IPS-11a (cell line): ENCODE measurements around the gene MS4A15.
"Not testable (repeated sequence)": the region's sequence is repeated elsewhere in the genome, so short reads cannot be mapped to it uniquely, and the experiment has no call there.

Source experiments
- H3K4me3 ChIP-seq: one replicate; pipeline ENCODE4 v1.5.1; 2013; ENCODE audit warnings: low read depth, low read length, control low read depth

Gene MS4A15

DNA sequence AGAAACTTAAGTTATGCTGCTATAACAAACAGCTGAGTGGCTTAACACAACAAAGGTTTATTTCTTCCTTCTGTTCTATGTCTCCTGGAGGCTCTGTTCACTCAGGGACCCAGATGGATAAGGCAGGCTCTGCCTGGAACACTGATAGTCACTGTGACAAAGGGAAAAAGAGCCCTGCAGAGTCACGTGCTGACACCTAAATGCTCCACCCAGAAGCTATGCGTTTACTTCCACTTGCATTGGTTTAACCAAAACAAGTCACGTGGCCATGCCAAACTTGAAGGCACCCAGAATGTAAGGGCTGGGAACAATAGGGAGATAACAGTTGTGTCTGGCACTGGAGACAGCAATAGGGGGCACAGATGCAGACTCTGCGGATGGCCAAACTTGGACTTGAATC lies 3.4 kb upstream of the MS4A15 start:
- no peak overlapping the region for H3K4me3 ChIP-seq

DNA sequence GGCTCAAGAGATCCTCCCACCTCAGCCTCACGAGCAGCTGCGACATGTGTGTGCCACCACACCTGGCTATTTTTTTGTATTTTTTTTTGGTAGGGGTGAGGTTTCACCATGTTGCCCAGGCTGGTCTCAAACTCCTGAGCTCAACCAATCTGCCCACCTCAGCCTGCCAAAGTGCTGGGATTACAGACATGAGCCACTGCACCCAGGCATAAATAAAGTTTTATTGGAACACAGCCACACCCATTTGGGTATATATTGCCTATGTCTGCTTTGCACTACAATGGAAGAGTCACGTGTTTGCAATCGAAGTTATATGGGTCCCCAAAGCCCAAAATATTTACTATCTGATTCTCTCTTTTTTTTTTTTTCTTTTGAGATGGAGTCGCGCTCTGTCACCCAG lies 1.8 kb upstream of the MS4A15 start:
- H3K4me3 ChIP-seq, result no peak overlapping the region

DNA sequence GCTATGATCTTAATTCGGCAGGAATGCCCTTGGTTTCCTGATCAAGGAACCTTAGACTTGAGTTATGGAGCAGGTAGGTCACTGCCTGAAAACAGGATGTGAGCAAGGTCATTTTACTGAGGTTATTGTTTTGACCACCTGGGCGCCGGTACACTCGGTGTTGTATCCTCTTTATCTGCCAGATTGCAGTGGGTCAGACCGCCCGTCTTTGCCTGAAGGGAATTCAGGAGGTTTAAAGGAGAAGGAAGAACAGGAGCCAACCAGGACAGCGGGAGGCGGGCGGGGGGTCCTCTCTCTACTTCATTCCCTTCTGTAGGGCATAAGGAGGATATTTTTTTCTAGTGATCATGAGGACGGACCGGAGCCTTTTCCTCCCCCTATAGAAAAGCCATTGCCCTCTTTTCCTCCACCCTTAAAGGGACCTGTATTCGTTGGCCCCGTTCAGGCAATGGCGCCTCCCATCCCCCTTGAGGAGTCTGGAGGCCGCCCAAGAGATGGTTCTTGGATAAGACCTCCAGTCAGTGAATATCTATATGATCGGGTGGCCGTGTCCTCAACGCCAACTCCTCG lies 649 bp downstream of the MS4A15 start:
- H3K4me3 ChIP-seq, result no peak overlapping the region

DNA sequence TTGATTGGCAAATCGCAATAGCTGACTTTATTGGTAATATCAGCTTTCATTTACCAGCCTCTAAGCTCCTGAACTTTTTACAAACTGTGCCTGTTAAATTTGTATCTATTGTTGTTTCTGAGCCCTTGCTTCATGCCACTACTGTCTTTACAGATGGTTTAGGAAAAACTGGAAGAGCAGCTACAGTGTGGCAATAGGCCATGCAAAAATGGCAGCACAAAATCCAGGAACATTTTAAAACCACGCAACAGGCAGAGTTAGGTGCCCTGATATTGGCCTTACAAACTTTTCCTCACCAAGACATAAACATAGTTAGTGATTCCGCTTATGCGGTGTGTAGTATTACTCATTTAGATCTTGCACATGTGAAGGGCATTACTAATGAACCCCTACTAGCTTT lies 2.0 kb downstream of the MS4A15 start:
- H3K4me3 ChIP-seq, result not testable (repeated sequence)

DNA sequence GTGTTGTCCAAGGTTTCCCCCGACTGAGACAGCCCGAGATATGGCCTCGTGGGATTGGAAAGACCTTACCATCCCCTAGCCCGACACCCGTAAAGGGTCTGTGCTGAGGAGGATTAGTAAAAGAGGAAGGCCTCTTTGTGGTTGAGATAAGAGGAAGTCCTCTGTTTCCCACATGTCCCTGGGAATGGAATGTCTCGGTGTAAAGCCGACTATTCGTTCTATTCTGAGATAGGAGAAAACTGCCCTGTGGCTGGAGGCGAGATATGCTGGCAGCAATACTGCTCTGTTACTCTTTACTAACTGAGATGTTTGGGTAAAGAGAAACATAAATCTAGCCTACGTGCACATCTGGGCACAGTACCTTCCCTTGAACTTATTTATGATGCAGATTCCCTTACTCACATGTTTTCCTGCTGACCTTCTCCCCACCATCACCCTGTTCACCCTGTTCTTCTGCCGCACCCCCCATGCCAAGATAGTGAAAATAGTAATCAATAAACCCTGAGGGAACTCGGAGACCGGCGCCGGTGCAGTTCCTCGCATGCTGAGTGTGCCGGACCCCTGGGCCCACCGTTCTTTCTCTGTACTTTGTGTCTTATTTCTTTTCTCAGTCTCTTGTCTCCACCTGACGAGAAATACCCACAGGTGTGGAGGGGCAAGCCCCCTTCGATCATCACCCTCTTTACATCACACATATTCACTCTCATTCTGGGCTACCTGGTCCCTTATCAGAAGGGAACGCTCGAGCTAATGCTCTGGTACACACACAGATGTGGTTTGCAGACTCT lies 3.0 kb downstream of the MS4A15 start:
- not testable (repeated sequence) for H3K4me3 ChIP-seq

DNA sequence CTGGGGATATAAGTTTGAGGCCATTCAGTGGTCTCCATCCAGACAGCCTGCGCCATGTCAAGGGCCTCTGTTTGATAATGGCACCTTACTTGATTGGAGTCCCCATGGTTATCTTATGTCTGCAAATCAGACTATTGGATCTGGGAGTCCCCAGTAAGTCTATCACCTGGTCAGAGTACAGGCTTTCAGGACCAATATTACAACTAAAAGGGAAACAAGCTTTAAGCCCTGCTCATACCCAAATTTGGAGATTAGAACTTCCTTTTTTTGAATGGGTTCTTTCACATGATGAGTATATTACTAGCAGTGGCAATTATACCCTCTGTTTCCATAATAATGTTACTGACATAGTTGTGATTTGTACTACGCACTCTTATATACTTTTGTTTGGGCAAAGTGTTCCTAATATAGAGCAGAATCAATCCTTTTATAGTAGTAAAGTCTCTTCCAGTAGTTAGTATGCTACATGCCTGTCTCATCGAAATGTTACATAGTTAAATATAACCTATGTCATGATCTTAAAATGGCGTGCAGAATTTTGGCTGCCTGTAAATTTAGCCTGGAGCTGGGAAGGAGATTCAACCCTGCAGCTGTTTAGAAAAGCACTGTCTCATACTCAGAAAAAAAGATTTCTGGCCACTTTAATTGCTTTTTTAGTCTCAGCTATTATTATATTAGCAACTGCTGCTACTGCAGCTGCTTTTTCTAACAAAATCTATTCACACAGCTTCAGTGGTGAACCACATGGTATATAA lies 4.9 kb downstream of the MS4A15 start:
- H3K4me3 ChIP-seq, result no peak overlapping the region

DNA sequence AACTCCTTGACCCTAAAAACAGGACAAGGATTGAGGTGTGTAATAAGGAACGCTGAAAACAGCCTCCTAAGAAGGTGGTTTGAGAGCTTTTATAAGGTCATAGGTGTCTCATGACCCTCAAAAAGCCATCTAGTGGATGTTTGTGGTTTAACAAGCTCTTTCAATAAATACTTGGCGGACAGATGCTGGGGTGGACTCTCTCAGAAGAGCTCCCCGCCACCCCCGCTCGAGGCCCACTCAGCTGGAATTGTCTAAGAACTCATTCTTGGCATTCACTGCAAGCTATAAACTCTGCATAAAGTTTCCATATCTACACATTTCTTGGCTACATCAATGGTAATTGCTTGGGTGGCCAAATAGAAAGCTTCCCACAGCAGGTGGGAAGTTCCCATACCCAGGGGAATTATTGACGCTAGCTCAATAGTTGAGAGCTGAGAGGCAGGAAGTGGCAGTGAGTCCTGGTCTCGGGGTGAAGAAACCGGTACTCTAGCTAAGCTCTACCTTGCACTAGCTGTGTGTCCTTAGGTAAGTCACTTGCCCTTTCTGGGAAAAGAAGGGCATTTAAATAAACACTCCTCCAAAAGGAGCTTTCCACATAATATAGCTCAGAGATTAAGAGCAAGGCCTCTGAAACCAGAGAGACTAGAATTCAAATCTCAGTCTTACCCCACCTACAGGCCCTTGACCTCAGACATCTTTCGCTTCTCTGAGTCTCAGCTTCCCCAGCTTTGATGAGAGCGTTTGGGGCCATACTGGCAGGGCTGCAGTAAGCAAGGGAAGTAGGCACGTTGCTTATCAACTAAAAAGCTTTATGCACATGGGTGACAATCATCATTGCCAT lies 6.4 kb downstream of the MS4A15 start:
- H3K4me3 ChIP-seq, result no peak overlapping the region

DNA sequence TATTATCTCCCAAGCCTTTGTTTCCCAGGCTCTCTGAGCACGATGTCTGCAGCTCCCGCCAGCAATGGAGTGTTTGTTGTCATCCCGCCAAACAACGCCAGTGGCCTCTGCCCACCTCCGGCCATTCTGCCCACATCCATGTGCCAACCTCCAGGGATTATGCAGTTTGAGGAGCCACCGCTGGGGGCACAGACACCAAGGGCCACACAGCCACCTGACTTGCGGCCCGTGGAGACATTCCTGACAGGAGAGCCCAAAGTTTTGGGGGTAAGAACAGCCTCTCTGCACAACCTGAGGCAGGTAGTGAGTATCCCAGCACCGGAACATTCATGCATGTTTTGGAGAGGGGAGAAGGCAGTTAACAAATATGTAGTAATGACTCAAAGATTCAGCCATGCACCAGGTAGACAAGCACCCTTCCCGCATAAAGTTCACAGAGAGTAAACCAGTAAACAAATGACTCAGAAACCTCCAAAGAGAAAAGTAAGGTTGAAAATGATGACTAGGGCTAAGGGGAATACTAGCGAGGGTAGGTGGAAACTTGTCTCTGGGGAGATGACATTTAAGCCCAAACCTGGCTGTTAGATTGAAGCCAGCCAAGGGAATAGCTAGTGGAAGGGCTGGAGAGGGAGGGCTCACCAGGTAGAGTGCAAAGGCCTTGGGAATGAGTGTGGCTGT lies 7.2 kb downstream of the MS4A15 start:
- no peak overlapping the region for H3K4me3 ChIP-seq

DNA sequence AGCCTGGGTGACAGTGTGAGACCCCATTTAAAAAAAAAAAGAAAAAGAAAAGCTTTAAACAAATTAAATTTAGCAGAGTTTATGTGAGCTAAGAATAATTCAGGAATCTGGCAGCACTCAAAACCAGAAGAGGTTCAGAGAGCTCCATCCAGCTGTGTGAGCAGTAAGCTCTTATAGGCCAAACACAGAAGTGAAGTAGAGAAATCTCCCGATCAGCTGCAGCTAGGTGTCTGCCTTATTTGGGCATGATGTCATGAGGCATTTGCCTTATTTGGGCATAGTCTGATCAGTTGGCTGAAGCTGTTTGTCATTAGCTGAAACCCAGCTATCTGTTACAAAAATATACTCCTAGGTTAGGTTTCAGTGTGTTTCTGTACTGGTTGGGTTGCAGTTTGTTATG lies 8.2 kb downstream of the MS4A15 start:
- H3K4me3 ChIP-seq, result no peak overlapping the region

DNA sequence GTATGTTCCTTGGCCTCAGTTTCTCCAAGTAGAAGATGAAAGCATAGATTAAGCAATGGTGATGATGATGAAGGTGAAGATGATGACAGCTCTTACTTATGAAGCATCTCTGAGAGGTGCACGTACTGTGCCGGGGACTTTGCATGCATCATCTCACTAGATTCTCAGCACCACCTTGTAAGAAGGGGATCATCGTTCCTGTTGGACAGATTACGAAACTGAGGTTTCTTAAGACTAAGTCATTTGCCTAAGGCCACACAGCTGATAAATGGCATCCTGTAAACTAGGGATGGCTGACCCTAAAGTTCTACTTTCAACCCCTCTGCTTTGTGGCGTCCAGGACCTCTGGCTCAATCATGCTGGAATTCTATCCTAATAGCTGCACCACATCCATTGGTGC lies 8.7 kb downstream of the MS4A15 start:
- H3K4me3 ChIP-seq, result no peak overlapping the region

DNA sequence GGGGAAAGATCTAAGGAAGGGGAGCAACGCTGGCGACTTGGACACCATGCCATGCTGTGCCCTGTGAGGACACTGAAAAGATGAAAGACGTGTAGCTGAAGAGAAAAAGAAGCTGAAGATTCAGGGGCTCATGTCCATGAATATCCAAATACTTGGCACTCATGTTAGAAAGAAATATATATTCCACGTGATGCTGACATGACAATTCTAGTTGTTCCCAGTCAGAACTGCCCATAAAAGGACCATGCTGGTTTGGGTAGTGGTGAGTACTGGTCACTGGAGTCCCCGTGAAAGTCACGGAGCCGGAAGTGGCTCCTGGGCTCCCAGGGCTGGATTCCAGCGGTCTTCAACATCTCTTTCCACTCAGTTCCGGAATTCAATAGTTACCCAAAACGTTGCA lies 9.9 kb downstream of the MS4A15 start:
- H3K4me3 ChIP-seq, result no peak overlapping the region

DNA sequence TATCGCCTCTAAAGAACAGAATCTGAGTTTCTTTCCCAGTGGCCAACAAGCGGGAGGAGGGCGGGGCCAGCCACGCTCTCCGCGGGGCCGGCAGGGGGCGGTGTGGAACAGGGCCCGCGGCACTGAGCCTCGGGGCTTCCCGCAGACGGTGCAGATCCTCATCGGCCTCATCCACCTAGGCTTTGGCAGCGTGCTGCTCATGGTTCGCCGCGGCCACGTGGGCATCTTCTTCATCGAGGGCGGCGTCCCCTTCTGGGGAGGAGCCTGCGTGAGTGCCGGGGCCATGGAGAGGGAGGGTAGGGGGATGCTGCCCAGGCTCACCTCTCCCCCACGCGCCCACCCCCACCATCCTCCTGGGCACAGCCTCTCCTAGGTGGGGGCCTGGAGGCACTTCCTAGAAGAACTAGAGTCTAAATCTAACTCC lies 10.7 kb downstream of the MS4A15 start:
- no peak overlapping the region for H3K4me3 ChIP-seq

DNA sequence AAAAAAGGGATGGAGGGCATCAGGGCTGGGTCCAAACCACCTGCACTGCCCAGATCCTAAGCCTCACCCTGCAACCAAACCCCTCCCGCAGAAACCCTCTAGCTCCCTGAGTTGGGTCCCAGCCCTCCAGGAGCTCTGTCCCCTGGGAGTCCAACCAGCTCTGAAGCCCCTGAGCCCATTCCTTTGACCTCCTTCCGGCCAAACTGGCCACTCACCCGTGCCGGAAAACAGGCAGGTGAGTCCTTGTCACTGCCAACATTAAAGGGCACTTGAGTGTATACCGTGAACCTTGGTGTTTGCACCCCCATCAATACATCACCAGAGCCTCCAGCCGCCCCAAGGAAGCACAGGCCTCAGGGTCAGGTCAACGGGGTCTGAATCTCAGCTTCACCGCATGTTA lies 11.5 kb downstream of the MS4A15 start:
- H3K4me3 ChIP-seq, result no peak overlapping the region

DNA sequence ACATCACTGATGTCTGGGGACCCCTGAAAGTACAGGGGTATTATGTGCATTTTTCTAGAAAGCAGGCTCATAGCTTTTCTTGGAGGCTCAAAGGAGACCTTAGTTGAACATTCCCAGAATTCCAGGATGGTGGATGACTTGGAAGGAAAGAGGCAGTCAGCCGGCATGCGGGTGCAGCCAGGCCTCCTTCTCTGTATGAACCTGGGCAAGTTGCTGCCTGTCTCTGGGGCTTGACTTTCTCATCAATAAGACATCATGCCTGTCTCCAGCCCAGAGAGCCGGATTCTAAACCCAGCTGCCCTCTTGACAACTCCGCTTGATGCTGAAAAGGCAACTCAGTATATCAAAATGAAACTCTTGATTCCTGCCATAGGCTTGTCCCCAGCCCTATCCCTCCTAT lies 12.6 kb downstream of the MS4A15 start:
- no peak overlapping the region for H3K4me3 ChIP-seq

DNA sequence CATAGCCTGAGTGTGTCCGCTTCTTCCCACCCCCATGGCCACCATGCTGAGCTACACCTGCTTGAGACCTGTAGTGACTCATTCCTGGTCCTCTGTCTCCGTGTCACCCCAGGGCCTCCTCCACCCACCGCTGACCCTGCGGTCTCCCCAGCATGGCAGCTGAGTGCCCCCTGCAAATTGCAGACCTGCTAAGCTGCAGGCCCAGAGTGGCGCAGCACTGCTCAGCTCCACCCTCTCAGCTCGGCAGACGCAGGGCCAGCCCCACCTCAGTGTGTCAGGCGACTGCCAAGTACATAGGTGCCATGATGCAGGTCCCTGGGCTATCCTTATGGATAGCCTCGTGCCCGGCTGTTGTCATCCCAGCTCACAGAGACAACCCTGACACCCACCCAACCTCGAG lies 13.1 kb downstream of the MS4A15 start:
- no peak overlapping the region for H3K4me3 ChIP-seq

DNA sequence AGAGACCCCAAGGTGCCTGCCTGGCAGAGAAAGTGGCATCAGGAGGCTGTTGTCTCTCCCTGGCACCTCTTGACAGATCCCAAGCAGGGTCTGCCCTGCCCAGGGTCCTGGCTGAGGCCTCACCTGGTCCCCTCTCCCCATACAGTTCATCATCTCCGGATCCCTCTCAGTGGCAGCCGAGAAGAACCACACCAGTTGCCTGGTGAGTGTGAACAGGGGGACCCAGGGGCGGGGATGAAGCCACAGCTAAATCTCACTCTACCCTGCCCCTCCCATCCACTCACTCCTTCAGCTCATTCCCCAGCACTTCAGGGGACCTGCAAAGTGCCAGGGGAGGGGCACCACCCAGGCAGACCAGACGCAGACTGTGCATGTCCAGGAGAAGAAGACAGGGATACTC lies 14.5 kb downstream of the MS4A15 start:
- no peak overlapping the region for H3K4me3 ChIP-seq

DNA sequence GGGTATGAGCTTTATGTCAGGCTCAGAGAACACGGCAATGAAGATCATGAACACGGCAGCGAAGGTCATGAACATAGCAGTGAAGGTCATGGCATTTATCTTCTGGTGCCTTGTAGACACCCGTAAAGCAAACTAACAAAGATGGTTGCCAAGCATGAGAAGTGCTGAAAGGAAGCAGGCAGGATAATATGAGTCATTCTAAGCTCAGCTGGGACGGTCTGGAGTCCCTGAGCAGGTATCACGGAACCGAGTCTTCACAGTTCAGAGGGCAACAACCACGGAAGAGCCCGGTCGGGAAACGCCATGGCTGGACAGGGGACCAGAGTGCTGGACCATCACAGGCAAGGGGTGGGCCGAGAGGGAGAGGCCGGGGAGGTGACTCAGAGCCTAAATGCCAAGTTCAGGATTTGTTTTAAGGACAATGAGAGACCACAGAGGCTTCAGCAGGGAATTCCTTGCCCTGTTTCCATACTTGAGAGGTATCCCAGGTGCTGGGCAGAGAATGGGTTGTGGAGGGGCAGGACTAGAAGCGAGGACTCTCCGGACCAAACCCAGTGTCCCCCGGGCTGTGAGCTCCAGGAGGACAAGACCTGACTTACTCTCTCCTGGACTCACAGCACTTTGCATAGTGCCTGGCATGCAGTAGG lies 15.3 kb downstream of the MS4A15 start:
- H3K4me3 ChIP-seq, result no peak overlapping the region

DNA sequence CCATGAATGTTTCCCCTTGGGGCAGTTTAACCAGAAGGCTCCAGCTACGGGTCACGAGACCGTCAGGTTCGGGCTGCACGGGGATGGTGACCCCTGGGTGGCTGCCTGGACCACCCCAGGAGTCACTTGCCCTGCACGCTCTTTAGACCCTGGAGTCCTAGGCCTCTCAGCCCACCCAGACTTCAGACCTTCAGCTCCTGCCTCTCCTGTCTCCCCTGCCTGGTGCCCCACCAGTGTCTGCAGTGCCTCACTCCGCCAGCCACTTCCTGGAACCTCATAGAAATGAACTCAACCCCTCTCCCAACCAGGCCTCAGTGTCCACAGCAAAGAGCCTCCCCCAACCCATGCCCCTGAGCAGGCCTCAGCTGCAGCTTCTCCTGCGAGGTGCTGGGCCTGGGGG lies 16.0 kb downstream of the MS4A15 start:
- no peak overlapping the region for H3K4me3 ChIP-seq

DNA sequence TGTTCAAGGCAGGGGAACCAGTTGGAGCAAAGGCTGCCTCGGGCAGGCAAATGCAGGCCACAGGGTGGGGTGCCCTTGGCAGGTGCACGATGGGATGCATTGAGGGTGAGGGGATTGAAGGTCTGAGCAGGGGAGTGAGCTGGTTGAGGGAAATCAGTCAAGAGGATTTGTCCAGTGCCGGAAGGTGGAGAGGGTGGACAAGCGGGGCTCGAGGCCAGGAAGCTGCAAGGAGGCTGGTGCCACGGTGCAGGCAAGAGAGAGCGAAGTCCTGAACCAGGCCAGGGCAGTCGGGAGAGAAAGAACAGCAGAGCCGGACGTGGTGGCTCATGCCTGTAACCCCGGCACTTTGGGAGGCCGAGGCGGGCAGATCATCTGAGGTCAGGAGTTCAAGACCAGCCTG lies 18.1 kb downstream of the MS4A15 start:
- H3K4me3 ChIP-seq, result no peak overlapping the region

DNA sequence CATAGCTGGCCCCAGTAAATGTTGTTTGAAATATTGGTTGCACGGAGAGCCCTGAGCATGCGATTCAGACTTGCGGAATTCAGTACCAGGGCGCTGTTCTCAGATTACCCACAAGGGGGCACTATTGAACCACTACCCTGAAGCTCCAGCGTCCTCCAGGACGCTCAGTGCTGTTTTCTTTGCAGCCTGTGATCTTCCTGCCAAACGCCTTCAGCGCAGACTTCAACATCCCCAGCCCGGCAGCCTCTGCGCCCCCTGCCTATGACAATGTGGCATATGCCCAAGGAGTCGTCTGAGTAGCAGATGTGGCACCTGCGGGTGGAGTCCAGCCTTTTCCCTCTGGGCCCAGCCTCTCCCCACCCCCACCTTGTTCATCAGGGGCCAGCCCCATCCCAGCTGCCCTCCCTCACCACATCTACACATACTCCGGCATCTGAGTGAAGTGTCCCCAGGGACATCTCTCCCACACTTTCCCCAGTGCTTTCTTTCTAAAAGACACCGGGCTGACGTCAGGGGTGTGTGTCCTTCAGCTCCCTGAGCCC lies 18.8 kb downstream of the MS4A15 start:
- no peak overlapping the region for H3K4me3 ChIP-seq
